ENCODE data around the gene HIVEP3.

The HIVEP3 gene

GRCh38 chr1:41712081-41712480 lies 206.6 kb downstream of the HIVEP3 start:
- H3K27ac Mint-ChIP-seq: no peak overlapping the region
- TF ChIP-seq CTCF (IDR thresholded peaks at IDR 0.05; ENCODE audit: unreplicated experiment in 3 of 3): no peak
- H3K4me3 Mint-ChIP-seq: no peak overlapping the region
- H3K36me3 Mint-ChIP-seq (ENCODE audit: low read depth): no peaks in the 10 kb centered on the region
- H3K4me1 Mint-ChIP-seq: peaks cover 43% of the 10 kb centered on the region
- H3K9me3 Mint-ChIP-seq: no peaks in the 10 kb centered on the region
- peaks cover 26% of the 10 kb centered on the region for H3K27me3 Mint-ChIP-seq (ENCODE audit: low read depth)

DNA sequence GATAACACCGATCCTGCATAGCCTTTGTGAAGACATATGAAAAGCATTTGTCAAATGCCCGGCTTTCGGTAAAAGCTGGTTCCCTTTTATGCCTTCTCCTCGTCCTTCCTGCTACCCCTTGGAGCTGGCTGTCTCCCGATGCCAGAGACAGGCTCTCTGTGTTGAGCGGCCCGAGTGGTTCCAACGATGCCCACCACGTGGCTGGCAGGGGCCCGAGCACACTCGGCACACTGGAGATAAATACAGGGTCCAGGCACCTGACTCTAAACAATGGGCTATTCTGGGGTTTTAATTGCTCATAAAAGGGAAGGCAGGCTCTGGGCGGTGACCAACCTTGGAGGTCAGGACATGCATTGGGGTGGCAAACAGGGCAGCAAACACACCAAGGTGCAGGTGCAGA lies 207.1 kb downstream of the HIVEP3 start:
- no peaks in the 10 kb centered on the region for H3K9me3 Mint-ChIP-seq
- H3K4me1 Mint-ChIP-seq: peaks cover 41% of the 10 kb centered on the region
- no peak for TF ChIP-seq CTCF (IDR thresholded peaks at IDR 0.05; ENCODE audit: unreplicated experiment in 3 of 3)
- H3K36me3 Mint-ChIP-seq (ENCODE audit: low read depth): no peaks in the 10 kb centered on the region
- H3K27ac Mint-ChIP-seq: no peak overlapping the region
- H3K27me3 Mint-ChIP-seq (ENCODE audit: low read depth): peaks cover 27% of the 10 kb centered on the region
- H3K4me3 Mint-ChIP-seq: no peak overlapping the region

- H3K9me3 Mint-ChIP-seq: no peaks in the 10 kb centered on the region
- no peaks in the 10 kb centered on the region for H3K36me3 Mint-ChIP-seq (ENCODE audit: low read depth)
- H3K4me3 Mint-ChIP-seq: no peak overlapping the region
- peaks cover 40% of the 10 kb centered on the region for H3K4me1 Mint-ChIP-seq
- TF ChIP-seq CTCF (IDR thresholded peaks at IDR 0.05; ENCODE audit: unreplicated experiment in 3 of 3): no peak
- no peak overlapping the region for H3K27ac Mint-ChIP-seq
- peaks cover 27% of the 10 kb centered on the region for H3K27me3 Mint-ChIP-seq (ENCODE audit: low read depth)
Observed at GRCh38 chr1:41710980-41711379, 207.7 kb downstream of the HIVEP3 start.

DNA sequence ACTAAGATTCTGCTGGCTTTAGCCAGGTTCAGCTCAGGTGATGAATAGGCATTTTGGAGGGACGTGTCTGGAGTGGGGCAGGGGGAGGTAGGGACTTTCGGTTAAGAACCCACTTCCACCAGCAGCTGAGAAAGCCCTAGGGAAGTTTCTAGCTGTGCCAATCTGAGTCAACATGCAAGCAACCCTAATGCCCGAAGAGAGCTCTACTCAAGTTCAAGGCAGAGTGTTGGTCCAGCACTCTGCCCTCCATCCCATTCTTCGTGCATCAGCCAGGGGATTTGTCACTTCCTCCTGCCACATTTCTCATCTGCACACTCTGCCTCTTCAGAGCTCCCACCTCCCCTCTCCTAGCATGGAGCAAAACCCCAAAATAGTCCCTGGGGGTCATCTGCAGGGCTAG lies 208.8 kb downstream of the HIVEP3 start:
- Mint-ChIP-seq H3K4me1 (peaks cover 32% of the 10 kb centered on the region), H3K4me3 (no peak overlapping the region), H3K27me3 (ENCODE audit: low read depth) (peaks cover 27% of the 10 kb centered on the region), H3K27ac (no peak overlapping the region), H3K36me3 (ENCODE audit: low read depth) (no peaks in the 10 kb centered on the region), H3K9me3 (no peaks in the 10 kb centered on the region)
- no peak for TF ChIP-seq CTCF (IDR thresholded peaks at IDR 0.05; ENCODE audit: unreplicated experiment in 3 of 3)

DNA sequence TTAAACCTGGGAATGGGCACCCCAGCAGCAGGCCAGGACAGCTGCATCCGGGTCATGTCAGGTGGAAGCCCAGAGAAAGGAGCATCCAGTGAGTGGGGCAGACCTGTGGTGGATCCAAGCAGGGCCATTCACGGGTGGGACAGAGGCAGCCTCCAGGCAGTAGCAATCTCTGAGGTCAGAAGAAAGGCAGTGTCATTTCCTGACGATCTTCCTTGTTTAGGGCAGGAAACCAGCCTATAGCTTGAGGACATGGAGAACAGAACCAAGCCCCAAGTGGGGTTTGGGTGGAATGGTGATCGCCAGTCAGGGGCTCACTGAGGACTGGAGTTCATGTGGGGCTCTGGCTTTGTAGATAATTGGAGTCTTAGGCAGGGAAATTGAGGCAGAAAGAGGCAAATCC lies 209.4 kb downstream of the HIVEP3 start:
- Mint-ChIP-seq H3K27ac (no peak overlapping the region), H3K27me3 (ENCODE audit: low read depth) (peaks cover 27% of the 10 kb centered on the region), H3K4me3 (no peak overlapping the region), H3K4me1 (peaks cover 27% of the 10 kb centered on the region), H3K36me3 (ENCODE audit: low read depth) (no peaks in the 10 kb centered on the region), H3K9me3 (no peaks in the 10 kb centered on the region)
- no peak for TF ChIP-seq CTCF (IDR thresholded peaks at IDR 0.05; ENCODE audit: unreplicated experiment in 3 of 3)

- no peaks in the 10 kb centered on the region for H3K36me3 Mint-ChIP-seq (ENCODE audit: low read depth)
- peaks cover 27% of the 10 kb centered on the region for H3K27me3 Mint-ChIP-seq (ENCODE audit: low read depth)
Observed at GRCh38 chr1:41708332-41708731, 210.4 kb downstream of the HIVEP3 start.

More at GRCh38 chr1:41708332-41708731, 210.4 kb downstream of the HIVEP3 start:
- no peak overlapping the region for H3K27ac Mint-ChIP-seq
- no peak overlapping the region for H3K4me3 Mint-ChIP-seq
- H3K4me1 Mint-ChIP-seq: peaks cover 17% of the 10 kb centered on the region
- TF ChIP-seq CTCF (IDR thresholded peaks at IDR 0.05; ENCODE audit: unreplicated experiment in 3 of 3): no peak
- no peaks in the 10 kb centered on the region for H3K9me3 Mint-ChIP-seq

All from nephron (organoid).